MCF 10A (cell line): ENCODE results near the gene ALKBH7. TPM values are rescaled to one million over a fixed set of nuclear protein-coding genes. Genes with fewer than 3 reads are reported as not detected.

ENCODE experiments used
- BruUV-seq: library from RNA; stranded (reverse); fragments of 400-500 nt; replicated peaks from 2 replicates; lab custom pipeline; 2021; lab: Mats Ljungman, UMichigan
- CTCF ChIA-PET: fragments of 300-600 bp; sonication (Branson Sonifier 250); formaldehyde crosslinking; extraction: SDS; loops from one replicate; lab custom pipeline; 2021; ENCODE audit warnings: antibody characterized with exemption, inconsistent platforms; lab: Yijun Ruan, JAX
- POLR2A ChIA-PET: fragments of 300-600, 350-650 bp; sonication (Branson Sonifier 250); formaldehyde crosslinking; extraction: SDS; loops from one replicate; lab custom pipeline; 2020; ENCODE audit warnings: antibody characterized with exemption, inconsistent platforms; lab: Yijun Ruan, JAX
- DNase-seq: peaks from one replicate; pipeline ENCODE4 v3.0.0-alpha.2; 2018; ENCODE audit not compliant: unreplicated experiment
- H3K27ac Mint-ChIP-seq: one replicate; pipeline ENCODE4 v1.8.0; 2022; ENCODE audit warnings: mild to moderate bottlenecking, low read depth, mixed read lengths; ENCODE audit not compliant: unreplicated experiment
- H3K27me3 Mint-ChIP-seq: one replicate; pipeline ENCODE4 v1.8.0; 2022; ENCODE audit warnings: mixed read lengths; ENCODE audit not compliant: insufficient read depth, unreplicated experiment
- H3K36me3 Mint-ChIP-seq: one replicate; pipeline ENCODE4 v1.8.0; 2022; ENCODE audit warnings: mild to moderate bottlenecking, moderate library complexity, mixed read lengths; ENCODE audit not compliant: insufficient read depth, unreplicated experiment
- H3K4me1 Mint-ChIP-seq: one replicate; pipeline ENCODE4 v1.8.0; 2022; ENCODE audit warnings: mixed read lengths; ENCODE audit not compliant: insufficient read depth, unreplicated experiment
- H3K4me3 Mint-ChIP-seq: one replicate; pipeline ENCODE4 v1.8.0; 2022; ENCODE audit warnings: mild to moderate bottlenecking, moderate library complexity, mixed read lengths; ENCODE audit not compliant: unreplicated experiment
- H3K9me3 Mint-ChIP-seq: one replicate; pipeline ENCODE4 v1.8.0; 2022; ENCODE audit warnings: mixed read lengths; ENCODE audit not compliant: unreplicated experiment
- CTCF ChIP-seq: fragments of 200-600 bp; IDR thresholded peaks from one replicate; pipeline ENCODE4 v1.8.0; 2022; ENCODE audit warnings: antibody characterized with exemption, mild to moderate bottlenecking; ENCODE audit not compliant: unreplicated experiment
- intact Hi-C: fragments of 100-400 bp; cut with micrococcal nuclease; formaldehyde crosslinking; loops from 2 replicates; pipeline ENCODE4 v1.14.1; 2022
- microRNA-seq: library from miRNA; unstranded; fragments of <30 nt; microRNA quantifications from one replicate; pipeline ENCODE4 v1.2.0, GENCODE V29; 2022
- total RNA-seq: library from RNA; stranded (reverse); gene quantifications from 2 replicates; pipeline ENCODE4 v1.2.3, GENCODE V29; 2022

ALKBH7 gene
- total RNA-seq, 1 experiment from 2014 or later, result 49.9 TPM

DNA sequence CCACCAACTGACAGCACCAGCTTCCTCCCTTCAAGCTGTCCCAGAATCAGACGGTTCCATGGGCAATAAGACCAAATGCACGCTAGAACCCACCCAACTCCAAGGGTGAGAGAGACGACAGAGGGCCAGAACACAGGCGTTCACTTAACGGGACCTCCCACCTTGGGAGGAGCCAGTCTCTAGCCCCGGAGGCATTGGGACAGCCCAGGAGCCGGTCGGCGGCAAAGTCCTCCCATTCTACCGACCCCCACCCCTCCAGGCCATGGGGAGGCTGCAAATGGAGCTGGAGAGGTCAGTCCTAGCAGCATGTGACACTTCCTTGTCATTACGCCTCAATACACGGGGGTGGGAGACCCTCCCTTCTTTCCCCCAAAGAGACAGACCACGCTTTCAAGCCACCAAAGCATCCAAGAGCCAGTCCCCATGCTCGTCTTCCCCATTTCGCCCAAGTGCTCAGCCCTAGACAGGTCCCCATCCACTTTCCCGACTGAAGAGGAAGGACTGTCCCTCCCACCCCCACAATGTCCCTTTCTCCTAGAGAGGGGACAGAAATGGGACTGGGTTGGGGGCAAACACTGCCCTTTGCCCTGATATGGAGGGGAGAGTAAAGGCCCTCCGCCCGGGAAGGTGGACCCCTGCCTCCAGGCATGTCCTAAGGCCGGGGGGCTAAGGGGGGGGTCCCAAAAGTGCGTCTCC lies 51.1 kb downstream of the ALKBH7 start:
- TSS peak; percentile 29 for BruUV-seq
- no peaks in the 10 kb centered on the region for H3K27me3 Mint-ChIP-seq
- ChIA-PET CTCF (interaction anchor here (0.6 to 1.7 kb wide), 2 partner anchors 297 to 455 kb away, joined by 3 to 5 read pairs; partner anchors contain the start of gene C3), POLR2A (interaction anchor here (0.7 to 2.7 kb wide), 4 partner anchors 11 to 50 kb away, joined by 3 to 8 read pairs (median 4); partner anchors contain the start of genes GTF2F1, SLC25A23 and SLC25A41)
- intact Hi-C loops, result no loop called here
- TF ChIP-seq CTCF, result no peak
- peak; percentile 57 for DNase-seq
- peak overlapping the region; percentile 82 for H3K27ac Mint-ChIP-seq
- peaks cover 20% of the 10 kb centered on the region for H3K4me1 Mint-ChIP-seq
- H3K4me3 Mint-ChIP-seq, result peak overlapping the region; percentile 87
- H3K36me3 Mint-ChIP-seq, result peaks cover 44% of the 10 kb centered on the region
- no peaks in the 10 kb centered on the region for H3K9me3 Mint-ChIP-seq

- Mint-ChIP-seq H3K27ac (peak within 1 kb of the TSS; percentile 98), H3K27me3 (no peaks in the 10 kb centered on the region), H3K4me3 (peak within 1 kb of the TSS; percentile 87), H3K36me3 (peaks cover 37% of the 10 kb centered on the region), H3K9me3 (no peaks in the 10 kb centered on the region), H3K4me1 (peaks cover 20% of the 10 kb centered on the region)
- TF ChIP-seq CTCF, result no peak
- ChIA-PET POLR2A (interaction anchor here (0.6 to 2.7 kb wide), 20 partner anchors 10 to 1200 kb away, joined by 3 to 9 read pairs (median 3); partner anchors contain the start of genes ALKBH7, CLPP, GTF2F1 and PSPN), CTCF (interaction anchor here (0.5 to 1.7 kb wide), 4 partner anchors 29 to 456 kb away, joined by 3 to 5 read pairs (median 3); partner anchors contain the start of gene C3)
- intact Hi-C loops, result no loop called here
- DNase-seq, result peak; percentile 4
- BruUV-seq, result no TSS peak
These were observed 51.8 kb downstream of the ALKBH7 start, which contains the start of gene KHSRP for GRCh38 chr19:6424195-6424938. KHSRP (minus strand) TSS chr19:6424811; CDS start chr19:6424701, 110 bp downstream.

Small RNA genes lying within 50 kb of the gene (microRNA-seq; reads per million reads assigned to microRNA genes)
- gene MIR3940 (114 reads per million, percentile 73 among the genes with 10 or more reads in this experiment), gene MIR6790 (not detected), gene MIR6885 (0.93 reads per million)

Other genes with a start within 250 kb of the ALKBH7 start
- not detected in 2 replicates for gene ACSBG2, start 237.1 kb upstream of the ALKBH7 start, total RNA-seq
- 53.9 and 59.0 TPM in 2 replicates for gene MLLT1, start 92.8 kb upstream of the ALKBH7 start, total RNA-seq
- not detected in 2 replicates for gene ACER1, start 39.2 kb upstream of the ALKBH7 start, total RNA-seq
- gene CLPP, start 11.3 kb upstream of the ALKBH7 start, total RNA-seq, result 132 and 142 TPM in 2 replicates
- 1.1 and 1.9 TPM in 2 replicates for gene PSPN, start 3.1 kb downstream of the ALKBH7 start, total RNA-seq
- 65.6 and 84.8 TPM in 2 replicates for gene GTF2F1, start 20.4 kb downstream of the ALKBH7 start, total RNA-seq
- 269 and 278 TPM in 2 replicates for gene KHSRP, start 52.0 kb downstream of the ALKBH7 start, total RNA-seq
- not detected in 2 replicates for gene SLC25A41, start 61.0 kb downstream of the ALKBH7 start, total RNA-seq
- 14.5 and 21.3 TPM in 2 replicates for gene SLC25A23, start 87.0 kb downstream of the ALKBH7 start, total RNA-seq
- 13.6 and 15.6 TPM in 2 replicates for gene CRB3, start 91.5 kb downstream of the ALKBH7 start, total RNA-seq
- gene DENND1C, start 109.0 kb downstream of the ALKBH7 start, total RNA-seq, result not detected in 2 replicates
- not detected in 2 replicates for gene TUBB4A, start 129.5 kb downstream of the ALKBH7 start, total RNA-seq
- gene TNFSF9, start 158.2 kb downstream of the ALKBH7 start, total RNA-seq, result 6.2 and 6.9 TPM in 2 replicates
- 13.4 and 14.7 TPM in 2 replicates for gene CD70, start 218.4 kb downstream of the ALKBH7 start, total RNA-seq